NT2/D1 (cell line): Measurements from ENCODE around the gene RYR2.

Experiments used
- SUZ12 ChIP-seq: IDR thresholded peaks from 2 replicates; pipeline ENCODE4 v1.6.1; 2011; ENCODE audit not compliant: insufficient read length, insufficient read depth; ENCODE audit errors: extremely low read depth
- YY1 ChIP-seq: IDR thresholded peaks from 2 replicates; pipeline ENCODE4 v1.6.1; 2011; ENCODE audit not compliant: insufficient read length, insufficient read depth
- ZNF274 ChIP-seq: IDR thresholded peaks from 2 replicates; pipeline ENCODE4 v1.6.1; 2011; ENCODE audit warnings: mild to moderate bottlenecking, low read depth, low read length

DNA sequence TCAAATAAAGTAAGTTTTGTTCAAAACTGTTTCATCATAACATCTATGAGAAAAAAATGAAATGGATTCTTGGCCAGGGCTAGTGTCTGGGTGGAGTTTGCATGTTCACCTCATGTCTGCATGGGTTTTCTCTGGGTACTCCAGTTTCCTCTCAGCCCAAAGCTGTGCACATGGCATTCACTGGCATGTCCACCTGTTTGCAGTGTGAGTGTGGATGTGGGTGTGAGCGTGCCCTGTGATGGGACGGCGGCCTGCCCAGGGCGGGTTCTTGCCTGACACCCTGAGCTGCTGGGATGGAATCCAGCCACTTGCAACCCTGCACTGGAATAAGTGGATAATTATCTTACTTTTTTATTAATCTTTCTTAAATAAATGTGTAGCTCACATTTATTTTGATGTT, 185.5 kb downstream of the RYR2 start:
- TF ChIP-seq SUZ12 (no peak), ZNF274 (no peak), YY1 (no peak)
